T47D (cell line): ENCODE data around the gene RIPOR2.

Experiments
- DNase-seq, 2 experiments: peaks; one replicate each; pipeline versions ENCODE4 v3.0.0 to v3.0.0-alpha.2; 2011 to 2012; ENCODE audit warnings: low read depth in 1 of 2, low spot score in 1 of 2
- JUND ChIP-seq: IDR thresholded peaks from 2 replicates; pipeline ENCODE4 v1.6.1; 2012; ENCODE audit warnings: low read depth
- in situ Hi-C: cut with HindIII; loops from 2 replicates; pipeline ENCODE4 v1.10.0; 2016; ENCODE audit warnings: low sequenced_read_pairs, low pct_unique_long_range_greater_than_20kb

The RIPOR2 gene

DNA sequence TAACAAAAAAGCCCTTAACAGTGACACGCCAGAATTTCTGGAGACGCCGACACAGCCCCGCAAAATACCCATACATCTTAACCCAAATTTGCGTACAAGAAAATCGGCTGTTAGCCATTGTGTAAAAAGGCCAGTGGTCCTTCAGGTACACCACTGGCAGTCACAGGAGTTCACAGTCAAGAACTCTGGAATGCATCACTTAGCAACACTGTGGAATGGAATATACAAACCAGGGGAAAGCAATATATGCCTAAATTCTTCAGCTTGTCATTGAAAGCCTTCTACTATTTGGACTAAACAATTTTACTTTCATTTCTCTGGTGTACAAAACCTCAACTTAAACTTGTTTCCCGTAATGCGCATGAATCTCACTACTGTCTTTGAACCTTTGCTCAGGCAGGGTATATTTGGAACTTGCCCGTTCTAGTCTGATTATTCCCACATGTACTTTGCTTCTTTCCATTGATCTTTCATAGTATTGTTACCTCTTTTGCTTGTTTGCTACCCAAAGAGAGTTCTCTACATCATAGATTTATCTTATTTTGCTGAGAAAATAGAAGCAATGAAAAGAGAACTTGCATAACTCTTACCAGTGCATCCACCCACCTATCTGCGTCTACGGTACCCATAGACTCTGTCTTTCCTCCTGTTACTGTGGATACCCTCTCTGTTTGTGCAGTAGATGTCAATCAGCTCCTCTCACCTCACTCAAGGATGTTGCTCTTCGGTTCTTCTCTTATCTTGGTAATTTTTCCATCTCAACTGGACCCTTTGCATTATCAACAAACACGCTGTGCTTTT is 136.8 kb downstream of the RIPOR2 start, which contains the start of gene ARMH2:
ARMH2 (minus strand) TSS at position 178 of the 801 bp plus-strand sequence; CDS start at position 118, 60 bp downstream.
- no peak for TF ChIP-seq JUND
- in situ Hi-C loops: no loop called here
- DNase-seq: no peak

- no peak for DNase-seq
- in situ Hi-C loops: no loop called here
- TF ChIP-seq JUND: no peak
Observed at GRCh38 chr6:24797596-24798216, 138.1 kb downstream of the RIPOR2 start.

DNA sequence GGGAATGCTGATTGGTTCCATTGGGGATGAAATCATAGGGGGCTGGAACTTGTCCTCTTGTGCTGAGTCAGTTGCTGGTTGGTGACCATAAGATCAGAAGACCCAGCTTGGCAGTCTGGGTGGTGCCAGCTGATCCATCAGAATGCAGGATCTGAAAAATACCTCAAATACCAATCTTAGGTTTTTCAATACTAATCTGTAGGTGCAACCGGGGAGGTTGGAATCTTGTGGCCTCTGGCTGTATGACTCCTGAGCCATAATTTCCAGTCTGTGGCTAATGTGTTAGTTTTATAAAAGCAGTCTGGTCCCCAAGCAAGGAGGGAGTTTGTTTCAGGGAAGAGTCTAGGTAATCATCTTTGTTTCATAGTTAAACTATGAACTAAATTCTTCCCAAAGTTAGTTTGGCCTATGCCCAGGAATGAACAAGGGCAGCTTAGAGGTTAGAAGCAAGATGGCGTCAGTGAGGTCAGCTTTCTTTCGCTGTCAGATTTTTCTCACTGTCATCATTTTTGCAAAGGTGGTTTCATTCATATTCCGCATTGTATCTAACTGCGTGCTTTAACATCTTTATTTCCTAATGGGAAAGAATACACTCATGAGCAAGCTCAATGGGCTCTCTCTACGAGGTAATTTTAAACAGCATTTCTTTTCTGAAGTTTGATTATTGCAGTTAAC is 139.0 kb downstream of the RIPOR2 start:
- TF ChIP-seq JUND: no peak
- in situ Hi-C loops: no loop called here
- DNase-seq: no peak

DNA sequence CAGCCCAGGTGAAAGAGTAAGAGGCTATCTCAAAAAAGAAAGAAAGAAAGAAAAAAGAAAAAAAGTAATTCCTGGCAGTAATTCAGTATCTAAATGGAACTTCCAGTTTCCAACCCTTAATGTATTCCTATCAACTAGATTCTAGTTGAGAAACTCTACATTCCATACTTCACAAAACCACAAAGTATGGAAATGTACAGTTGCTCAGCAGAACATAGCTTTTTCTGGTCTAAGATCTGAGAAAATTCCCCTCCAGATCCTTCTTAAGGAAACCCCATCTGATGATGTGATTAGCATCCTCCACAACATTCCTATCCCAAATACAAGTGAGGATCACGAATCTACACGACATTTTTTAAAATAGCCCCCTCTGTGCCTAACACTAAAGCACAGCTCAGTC is 140.7 kb downstream of the RIPOR2 start:
- no peak for TF ChIP-seq JUND
- DNase-seq: no peak
- in situ Hi-C loops: no loop called here

GRCh38 chr6:24788031-24788665 is 147.6 kb downstream of the RIPOR2 start:
- no peak for DNase-seq
- TF ChIP-seq JUND: no peak
- in situ Hi-C loops: no loop called here

DNA sequence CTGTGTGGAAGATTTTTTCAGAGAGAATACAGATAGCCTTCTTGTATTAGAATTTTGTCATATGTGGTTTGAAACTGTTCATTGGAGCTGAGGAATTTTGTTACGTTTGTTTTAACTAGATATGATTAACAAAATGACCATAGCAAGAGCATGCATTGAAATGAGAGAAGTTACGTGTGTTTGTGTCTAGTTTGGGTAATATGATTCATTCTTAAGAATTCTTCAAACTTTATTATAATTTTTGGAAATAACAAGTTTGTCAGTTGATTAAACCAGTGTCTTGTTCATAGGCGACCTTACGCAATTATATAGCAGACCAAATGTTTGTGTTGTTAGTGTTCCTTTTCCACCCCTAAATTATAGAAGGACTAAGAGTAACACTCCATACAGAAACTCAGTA is 155.6 kb downstream of the RIPOR2 start:
- no peak for TF ChIP-seq JUND
- DNase-seq: no peak
- in situ Hi-C loops: no loop called here

GRCh38 chr6:24779416-24780016 is 156.2 kb downstream of the RIPOR2 start:
- no peak for TF ChIP-seq JUND
- in situ Hi-C loops: no loop called here
- peak in 1 of 2 experiments; percentile 69 for DNase-seq

GRCh38 chr6:24778878-24779277 is 156.9 kb downstream of the RIPOR2 start:
- in situ Hi-C loops: no loop called here
- DNase-seq: no peak
- no peak for TF ChIP-seq JUND

DNA sequence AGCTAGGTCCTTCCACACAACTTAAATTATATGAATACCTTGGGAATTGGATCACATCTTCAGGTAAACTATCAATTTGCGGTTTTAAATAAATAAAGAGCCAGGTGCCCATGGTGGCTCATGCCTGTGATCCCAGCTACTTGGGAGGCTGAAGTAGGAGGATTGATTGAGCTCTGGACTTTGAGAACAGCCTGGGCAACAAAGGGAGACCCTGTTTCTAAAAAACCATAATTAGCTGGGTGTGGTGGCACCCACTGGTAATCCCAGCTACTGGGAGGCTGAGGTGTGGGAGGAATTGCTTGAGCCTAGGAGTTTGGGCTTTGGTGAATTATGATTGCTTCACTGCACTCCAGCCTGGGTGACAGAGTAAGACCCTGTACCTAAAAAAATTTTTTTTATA is 157.6 kb downstream of the RIPOR2 start:
- no peak for TF ChIP-seq JUND
- no peak for DNase-seq
- in situ Hi-C loops: no loop called here

DNA sequence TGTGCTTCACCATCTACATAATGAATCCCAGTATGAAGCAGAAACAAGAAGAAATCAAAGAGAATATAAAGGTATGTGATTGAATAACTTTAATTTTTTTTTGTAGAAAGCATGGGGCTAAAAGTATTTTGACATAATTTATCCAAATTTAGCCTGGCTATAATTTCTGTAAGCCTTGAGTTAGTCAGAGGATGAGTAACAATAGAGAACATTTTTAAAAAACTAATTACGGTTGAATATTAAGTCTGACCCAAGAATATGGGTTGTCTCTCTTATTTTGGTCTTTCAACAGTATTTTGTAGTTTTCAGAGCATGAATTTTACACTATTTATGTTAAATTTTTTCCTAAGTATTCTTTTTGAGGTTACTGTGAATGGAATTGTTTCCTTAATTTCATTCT is 158.5 kb downstream of the RIPOR2 start:
- no peak for TF ChIP-seq JUND
- in situ Hi-C loops: no loop called here
- DNase-seq: no peak

- in situ Hi-C loops: no loop called here
- no peak for TF ChIP-seq JUND
- no peak for DNase-seq
Observed at GRCh38 chr6:24775520-24776058, 160.2 kb downstream of the RIPOR2 start.
